OCI-LY3 (cell line): ENCODE results near the gene DTNA.
"Not testable (repeated sequence)": the region's sequence is repeated elsewhere in the genome, so short reads cannot be mapped to it uniquely, and the experiment has no call there.

Experiments
- H2AFZ ChIP-seq: fragments of 200-600, 300-600 bp; shearing (Covaris generic); 2 replicates; pipeline ENCODE4 v1.6.0; 2014; ENCODE audit warnings: antibody characterized with exemption, low read depth, low read length
- H3K27ac ChIP-seq: fragments of 200-600, 300-600 bp; sonication (generic); 2 replicates; pipeline ENCODE4 v1.5.1; 2014; ENCODE audit warnings: mild to moderate bottlenecking, low read length, moderate library complexity, mixed read lengths
- H3K27me3 ChIP-seq: fragments of 200-600, 300-600 bp; sonication (generic); 2 replicates; pipeline ENCODE4 v1.6.1; 2014; ENCODE audit warnings: low read depth, low read length, mixed read lengths
- H3K36me3 ChIP-seq: fragments of 200-600, 300-600 bp; sonication (generic); replicated peaks from 2 replicates; pipeline ENCODE3; 2014; ENCODE audit warnings: low read depth, low read length, mixed read lengths
- H3K4me1 ChIP-seq: fragments of 300-600, 200-600 bp; sonication (generic); 2 replicates; pipeline ENCODE4 v1.6.1; 2014; ENCODE audit warnings: low read length, mixed read lengths
- H3K4me2 ChIP-seq: fragments of 200-600, 300-600 bp; sonication (generic); 2 replicates; pipeline ENCODE4 v1.6.1; 2014; ENCODE audit warnings: low read length, mixed read lengths
- H3K4me3 ChIP-seq: fragments of 300-600, 200-600 bp; sonication (generic); 2 replicates; pipeline ENCODE4 v1.5.1; 2014; ENCODE audit warnings: antibody characterized with exemption, mild to moderate bottlenecking, low read length, moderate library complexity
- H3K79me2 ChIP-seq: fragments of 300-600, 200-600 bp; shearing (Covaris generic); 2 replicates; pipeline ENCODE4 v1.6.1; 2014; ENCODE audit warnings: mild to moderate bottlenecking, low read length, mixed read lengths
- H3K9ac ChIP-seq: fragments of 300-600, 200-600 bp; shearing (Covaris generic); 2 replicates; pipeline ENCODE4 v1.6.0; 2014; ENCODE audit warnings: mild to moderate bottlenecking, low read length, moderate library complexity
- H3K9me3 ChIP-seq: fragments of 200-600, 300-600 bp; shearing (Covaris generic); 2 replicates; pipeline ENCODE4 v1.6.1; 2014; ENCODE audit warnings: low read length, mixed read lengths; ENCODE audit not compliant: insufficient read depth
- H4K20me1 ChIP-seq: fragments of 200-600, 300-600 bp; sonication (generic); 2 replicates; pipeline ENCODE4 v1.6.1; 2016; ENCODE audit warnings: low read length, mixed read lengths; ENCODE audit not compliant: insufficient read depth
- EZH2phosphoT487 ChIP-seq: fragments of 200-600 bp; shearing (Covaris generic); IDR thresholded peaks from 2 replicates; pipeline ENCODE4 v1.6.1; 2018; ENCODE audit warnings: antibody characterized with exemption, mixed run types, low read depth
- TF ChIP-seq, protein P1 (sequence below): fragments of 200-600, 300-600 bp; sonication (generic); IDR thresholded peaks from 2 replicates; pipeline ENCODE4 v1.5.1; 2014; ENCODE audit warnings: antibody characterized with exemption, low read length, low read depth

The DTNA gene

DNA sequence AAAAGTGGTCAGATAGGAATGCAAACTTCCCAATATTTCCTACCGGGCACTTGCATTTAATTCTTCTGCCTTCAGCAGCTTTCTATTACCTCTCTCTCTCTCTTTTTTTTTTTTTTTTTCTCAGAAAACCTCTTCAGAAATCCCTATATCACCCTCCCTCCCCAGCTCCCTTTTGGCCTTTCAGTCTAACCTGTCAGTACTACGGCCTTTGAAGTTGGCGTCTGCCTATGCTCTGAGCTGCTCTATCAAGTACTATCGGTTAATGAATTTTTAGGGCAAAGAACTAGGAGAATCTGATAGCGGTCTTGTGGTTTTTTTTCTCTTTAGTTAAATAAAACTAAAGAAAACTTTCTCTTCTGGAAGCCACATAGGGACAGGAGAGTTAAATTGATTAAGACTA, 208.8 kb downstream of the DTNA start:
- Histone ChIP-seq H3K9me3 (no peaks in the 10 kb centered on the region), H2AFZ (no peak overlapping the region), H3K4me3 (no peak overlapping the region), H3K27me3 (no peaks in the 10 kb centered on the region), H3K79me2 (no peaks in the 10 kb centered on the region), H3K36me3 (no peaks in the 10 kb centered on the region), H3K27ac (no peak overlapping the region), H3K4me2 (no peak overlapping the region), H3K9ac (no peak overlapping the region), H4K20me1 (no peaks in the 10 kb centered on the region), H3K4me1 (no peaks in the 10 kb centered on the region)
- no peak for TF ChIP-seq EZH2phosphoT487
- TF ChIP-seq, protein P1, sequence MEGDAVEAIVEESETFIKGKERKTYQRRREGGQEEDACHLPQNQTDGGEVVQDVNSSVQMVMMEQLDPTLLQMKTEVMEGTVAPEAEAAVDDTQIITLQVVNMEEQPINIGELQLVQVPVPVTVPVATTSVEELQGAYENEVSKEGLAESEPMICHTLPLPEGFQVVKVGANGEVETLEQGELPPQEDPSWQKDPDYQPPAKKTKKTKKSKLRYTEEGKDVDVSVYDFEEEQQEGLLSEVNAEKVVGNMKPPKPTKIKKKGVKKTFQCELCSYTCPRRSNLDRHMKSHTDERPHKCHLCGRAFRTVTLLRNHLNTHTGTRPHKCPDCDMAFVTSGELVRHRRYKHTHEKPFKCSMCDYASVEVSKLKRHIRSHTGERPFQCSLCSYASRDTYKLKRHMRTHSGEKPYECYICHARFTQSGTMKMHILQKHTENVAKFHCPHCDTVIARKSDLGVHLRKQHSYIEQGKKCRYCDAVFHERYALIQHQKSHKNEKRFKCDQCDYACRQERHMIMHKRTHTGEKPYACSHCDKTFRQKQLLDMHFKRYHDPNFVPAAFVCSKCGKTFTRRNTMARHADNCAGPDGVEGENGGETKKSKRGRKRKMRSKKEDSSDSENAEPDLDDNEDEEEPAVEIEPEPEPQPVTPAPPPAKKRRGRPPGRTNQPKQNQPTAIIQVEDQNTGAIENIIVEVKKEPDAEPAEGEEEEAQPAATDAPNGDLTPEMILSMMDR = no peak

DNA sequence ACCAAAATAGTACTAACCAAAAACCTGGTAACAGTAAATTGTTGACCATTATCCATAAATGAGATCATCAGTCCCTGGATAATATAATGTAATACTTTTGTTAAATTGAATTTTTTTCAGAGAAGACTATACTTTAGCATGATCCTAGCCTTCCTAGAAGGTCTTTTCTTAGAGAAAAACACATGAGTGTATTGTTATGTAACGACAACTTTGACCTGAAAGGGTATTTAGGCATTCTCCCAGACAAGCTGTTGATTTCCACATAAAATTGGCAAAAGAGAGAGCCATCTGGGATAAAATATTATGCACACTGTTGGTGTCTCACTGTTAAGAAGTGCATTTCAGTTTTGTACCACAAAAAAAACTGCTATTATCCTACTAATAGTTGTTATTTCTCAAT, 211.1 kb downstream of the DTNA start:
- no peaks in the 10 kb centered on the region for H4K20me1 ChIP-seq
- H3K79me2 ChIP-seq = no peaks in the 10 kb centered on the region
- H3K27ac ChIP-seq = no peak overlapping the region
- H3K36me3 ChIP-seq = no peaks in the 10 kb centered on the region
- no peak for TF ChIP-seq EZH2phosphoT487
- TF ChIP-seq, protein P1 = no peak
- H3K4me3 ChIP-seq = no peak overlapping the region
- no peaks in the 10 kb centered on the region for H3K27me3 ChIP-seq
- H3K9me3 ChIP-seq = no peaks in the 10 kb centered on the region
- no peak overlapping the region for H3K4me2 ChIP-seq
- H3K4me1 ChIP-seq = no peaks in the 10 kb centered on the region
- no peak overlapping the region for H2AFZ ChIP-seq
- no peak overlapping the region for H3K9ac ChIP-seq

DNA sequence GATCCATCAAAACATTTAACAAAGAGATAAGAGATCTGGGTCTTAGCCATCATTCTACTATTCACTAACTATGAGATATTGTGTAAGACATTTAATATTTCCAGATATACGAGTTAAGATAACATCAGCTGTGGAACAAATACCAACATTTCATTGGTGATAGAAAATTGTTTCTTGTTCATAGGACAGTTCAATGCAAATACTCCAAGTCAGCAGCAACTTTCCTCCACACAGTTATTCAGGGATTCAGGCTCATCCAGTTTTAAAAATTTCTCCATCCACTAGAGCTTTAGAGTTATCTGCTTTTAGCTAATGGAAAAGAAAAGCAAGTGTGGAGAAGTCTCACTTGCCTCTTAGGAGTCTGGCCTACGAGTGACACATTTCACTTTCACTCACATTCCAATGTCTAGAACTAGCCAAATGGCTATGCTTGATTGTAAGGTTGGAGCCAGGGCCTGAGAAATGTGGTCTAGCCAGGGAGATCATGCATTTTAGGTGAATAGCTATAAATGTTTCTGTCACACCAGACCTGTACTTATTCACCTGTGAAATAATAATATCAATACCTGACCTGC, 211.8 kb downstream of the DTNA start:
- Histone ChIP-seq H3K9ac (no peak overlapping the region), H2AFZ (no peak overlapping the region), H3K9me3 (no peaks in the 10 kb centered on the region), H3K4me3 (no peak overlapping the region), H3K27ac (no peak overlapping the region), H3K4me1 (no peaks in the 10 kb centered on the region), H3K79me2 (no peaks in the 10 kb centered on the region), H3K4me2 (no peak overlapping the region), H3K27me3 (no peaks in the 10 kb centered on the region), H4K20me1 (no peaks in the 10 kb centered on the region), H3K36me3 (no peaks in the 10 kb centered on the region)
- TF ChIP-seq, protein P1 = no peak
- TF ChIP-seq EZH2phosphoT487 = no peak

DNA sequence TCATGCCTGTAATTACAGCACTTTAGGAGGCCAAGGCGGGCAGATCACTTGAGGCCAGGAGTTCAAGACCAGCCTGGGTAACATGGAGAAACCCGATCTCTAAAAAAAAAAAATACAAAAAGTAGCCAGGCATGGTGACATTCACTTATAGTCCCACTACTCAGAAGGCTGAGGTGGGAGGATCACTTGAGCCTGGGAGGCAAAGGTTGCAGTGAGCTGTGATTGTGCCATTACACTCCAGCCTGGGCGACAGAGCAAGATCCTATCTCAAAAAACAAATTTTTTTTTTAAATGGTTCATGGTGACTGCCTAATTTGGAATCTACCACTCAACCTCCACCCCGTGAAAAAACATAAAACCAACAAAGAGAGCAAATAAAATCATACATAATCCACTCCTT, 212.5 kb downstream of the DTNA start:
- H3K36me3 ChIP-seq = not testable (repeated sequence)

DNA sequence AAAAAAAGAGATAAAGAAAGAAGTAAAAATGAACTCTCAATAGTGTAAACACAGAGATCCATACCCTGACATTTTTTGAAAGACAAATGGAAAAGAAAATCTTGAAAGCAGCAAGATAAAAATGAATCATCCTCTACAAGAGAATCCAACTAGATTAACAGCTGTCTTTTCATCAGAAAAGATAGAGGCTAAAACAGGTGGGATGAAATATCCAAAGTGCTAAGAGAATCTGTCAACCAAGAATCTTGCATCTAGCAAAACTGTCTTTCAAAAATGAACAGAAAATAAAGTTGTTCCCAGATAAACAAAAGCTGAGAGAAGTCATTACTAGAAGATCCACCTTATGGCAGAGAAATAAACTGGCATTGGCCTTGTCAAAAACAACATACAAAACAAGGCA, 213.8 kb downstream of the DTNA start:
- no peaks in the 10 kb centered on the region for H3K27me3 ChIP-seq

More for the DNA sequence above, 212.5 kb downstream of the DTNA start:
- not testable (repeated sequence) for H3K9ac ChIP-seq, H3K27ac ChIP-seq, H3K4me3 ChIP-seq, H3K4me2 ChIP-seq, H3K4me1 ChIP-seq, H2AFZ ChIP-seq, H3K27me3 ChIP-seq, H4K20me1 ChIP-seq, H3K79me2 ChIP-seq, H3K9me3 ChIP-seq

More for the DNA sequence above, 213.8 kb downstream of the DTNA start:
- Histone ChIP-seq H2AFZ (no peak overlapping the region), H3K4me1 (no peaks in the 10 kb centered on the region), H3K36me3 (no peaks in the 10 kb centered on the region), H3K4me2 (no peak overlapping the region), H4K20me1 (no peaks in the 10 kb centered on the region), H3K9me3 (no peaks in the 10 kb centered on the region), H3K79me2 (no peaks in the 10 kb centered on the region), H3K9ac (no peak overlapping the region), H3K4me3 (no peak overlapping the region), H3K27ac (no peak overlapping the region)
- TF ChIP-seq, protein P1 = no peak
- no peak for TF ChIP-seq EZH2phosphoT487
